Muscle layer of duodenum (tissue), 2 donors: ENCODE results near the gene GIPC3.
"Not testable (repeated sequence)": the region's sequence is repeated elsewhere in the genome, so short reads cannot be mapped to it uniquely, and the experiment has no call there.

ENCODE experiments used
- H3K27ac ChIP-seq: one replicate; pipeline ENCODE4 v1.7.0; 2013; ENCODE audit warnings: mild to moderate bottlenecking, low read length
- H3K27me3 ChIP-seq: one replicate; pipeline ENCODE4 v1.7.0; 2013; ENCODE audit warnings: low read depth, mild to moderate bottlenecking, control low read depth, low read length
- H3K36me3 ChIP-seq, 2 donors: one replicate each; pipeline ENCODE4 v1.7.0; 2013; ENCODE audit warnings: low read length in 2 of 2, control low read depth in 1 of 2, mild to moderate bottlenecking in 1 of 2; ENCODE audit not compliant: insufficient read depth in 2 of 2, control insufficient read depth in 1 of 2
- H3K4me1 ChIP-seq, 2 donors: one replicate each; pipeline ENCODE4 v1.7.0; 2013; ENCODE audit warnings: low read length in 2 of 2, mild to moderate bottlenecking in 2 of 2, control low read depth in 1 of 2, moderate library complexity in 1 of 2; ENCODE audit not compliant: insufficient read depth in 2 of 2, control insufficient read depth in 1 of 2
- H3K4me3 ChIP-seq, 2 donors: one replicate each; pipeline ENCODE4 v1.7.0; 2013; ENCODE audit warnings: low read length in 2 of 2, low read depth in 1 of 2, mild to moderate bottlenecking in 1 of 2
- H3K9me3 ChIP-seq, 2 donors: one replicate each; pipeline ENCODE4 v1.7.0; 2013; ENCODE audit warnings: low read length in 2 of 2, control low read depth in 1 of 2, mild to moderate bottlenecking in 1 of 2; ENCODE audit not compliant: control insufficient read depth in 1 of 2
- donor health status: healthy.

GIPC3 gene

GRCh38 chr19:3623716-3624115 lies 38.4 kb downstream of the GIPC3 start:
- no peaks in the 10 kb centered on the region for H3K9me3 ChIP-seq
- H3K4me3 ChIP-seq, result no peak overlapping the region
- H3K4me1 ChIP-seq, result peaks cover 3 to 28% of the 10 kb centered on the region in 2 donors
- no peak overlapping the region for H3K27ac ChIP-seq
- peaks cover 0 to 41% of the 10 kb centered on the region in 2 donors for H3K36me3 ChIP-seq
- no peaks in the 10 kb centered on the region for H3K27me3 ChIP-seq

DNA sequence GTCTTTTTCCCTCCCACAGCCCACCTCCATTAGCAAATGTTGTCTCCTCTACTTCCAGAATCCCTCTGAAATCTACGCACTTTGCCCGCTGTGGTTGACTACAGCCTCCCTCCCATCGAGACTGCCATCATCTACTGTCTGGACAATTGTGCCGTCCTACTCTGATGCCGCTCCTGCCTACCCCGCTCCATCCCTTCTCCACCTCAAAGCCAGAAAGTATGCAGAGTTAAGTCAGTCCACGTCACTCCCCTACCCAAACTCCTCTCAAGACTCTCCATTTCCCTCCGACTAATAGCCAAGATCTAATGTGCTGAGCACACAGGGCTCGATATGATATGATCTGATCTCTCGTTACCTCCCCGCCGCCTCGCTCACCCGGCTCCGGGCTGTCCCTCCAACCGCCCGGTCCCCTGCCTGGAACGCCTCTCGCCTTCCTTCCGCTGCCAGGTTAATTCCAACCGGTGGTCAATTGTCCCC lies 40.8 kb downstream of the GIPC3 start:
- H3K9me3 ChIP-seq, result no peaks in the 10 kb centered on the region

DNA sequence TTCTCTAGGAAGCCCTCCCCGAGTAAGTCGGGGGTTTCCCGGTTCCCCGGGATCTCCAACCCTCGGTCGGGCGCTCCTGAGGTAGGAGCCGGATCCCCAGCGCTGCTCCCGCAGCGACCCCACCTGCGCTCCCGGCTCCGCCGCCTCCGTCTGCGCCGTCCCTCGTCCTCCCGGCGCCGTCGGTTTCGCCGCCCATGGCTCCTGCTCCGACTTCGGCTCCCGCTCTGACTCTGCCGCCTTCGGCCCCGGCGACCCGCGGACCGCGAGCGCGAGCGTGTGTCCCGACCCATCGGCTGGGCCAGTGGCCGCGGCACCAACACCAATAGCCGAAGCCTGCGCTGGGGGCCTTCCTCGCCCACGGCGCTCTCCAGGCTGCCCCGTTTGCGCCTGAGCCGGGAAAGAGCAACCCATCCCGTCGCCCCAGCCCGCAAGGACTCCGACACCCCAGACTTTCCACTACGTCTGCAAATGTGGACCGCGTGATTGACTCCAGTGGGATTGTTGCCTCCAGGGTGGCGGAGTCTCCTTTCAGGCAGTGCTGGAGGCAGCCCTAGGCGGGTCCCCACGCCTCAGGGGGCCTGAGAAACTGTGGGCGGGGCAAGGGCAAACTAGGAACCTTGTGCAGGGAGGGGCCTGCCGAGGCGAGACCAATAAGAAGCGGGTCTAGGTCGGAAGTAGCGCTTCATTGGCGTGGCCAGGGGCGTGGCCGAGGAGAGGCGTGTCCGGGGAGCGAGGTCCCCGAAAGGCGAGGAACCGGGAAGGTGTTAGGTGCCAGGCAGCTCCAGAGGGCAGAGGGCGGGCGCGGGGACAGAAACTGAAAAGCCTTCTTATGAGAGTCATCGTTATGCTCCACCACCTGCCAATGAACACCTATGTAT lies 41.4 kb downstream of the GIPC3 start, which contains the start of gene CACTIN:
Gene CACTIN (minus strand): TSS at position 318 of the 878 bp plus-strand sequence. CDS start 28 bp downstream, at position 290.
- no peaks in the 10 kb centered on the region for H3K27me3 ChIP-seq
- peaks cover 3 to 27% of the 10 kb centered on the region in 2 donors for H3K4me1 ChIP-seq
- peaks cover 1 to 30% of the 10 kb centered on the region in 2 donors for H3K36me3 ChIP-seq
- peak within 1 kb of the TSS; percentile 94 to 95 for H3K4me3 ChIP-seq
- peak within 1 kb of the TSS; percentile 82 for H3K27ac ChIP-seq
- H3K9me3 ChIP-seq, result no peaks in the 10 kb centered on the region

More for the DNA sequence above, 40.8 kb downstream of the GIPC3 start:
- peak overlapping the region; percentile 94 to 95 for H3K4me3 ChIP-seq
- H3K4me1 ChIP-seq, result peaks cover 3 to 27% of the 10 kb centered on the region in 2 donors
- peaks cover 0 to 30% of the 10 kb centered on the region in 2 donors for H3K36me3 ChIP-seq
- H3K27me3 ChIP-seq, result no peaks in the 10 kb centered on the region
- H3K27ac ChIP-seq, result peak overlapping the region; percentile 67

- Histone ChIP-seq H3K9me3 (no peaks in the 10 kb centered on the region), H3K27me3 (no peaks in the 10 kb centered on the region), H3K4me3 (peak overlapping the region in 1 of 2 donors; percentile 94), H3K36me3 (peaks cover 6 to 31% of the 10 kb centered on the region in 2 donors), H3K27ac (no peak overlapping the region), H3K4me1 (peaks cover 3 to 27% of the 10 kb centered on the region in 2 donors)
Measured at GRCh38 chr19:3627351-3627723, 42.1 kb downstream of the GIPC3 start.

GRCh38 chr19:3628766-3629165 lies 43.5 kb downstream of the GIPC3 start:
- H3K27ac ChIP-seq, H3K4me3 ChIP-seq, H3K27me3 ChIP-seq, H3K9me3 ChIP-seq: not testable (repeated sequence)
- Histone ChIP-seq H3K4me1 (peaks cover 3 to 27% of the 10 kb centered on the region in 2 donors), H3K36me3 (peaks cover 9 to 28% of the 10 kb centered on the region in 2 donors)

- Histone ChIP-seq H3K36me3 (peaks cover 9 to 38% of the 10 kb centered on the region in 2 donors), H3K4me3 (no peak overlapping the region), H3K27me3 (no peaks in the 10 kb centered on the region), H3K4me1 (peaks cover 0 to 5% of the 10 kb centered on the region in 2 donors), H3K9me3 (no peaks in the 10 kb centered on the region), H3K27ac (no peak overlapping the region)
Measured at GRCh38 chr19:3631053-3631861, 46.0 kb downstream of the GIPC3 start.

DNA sequence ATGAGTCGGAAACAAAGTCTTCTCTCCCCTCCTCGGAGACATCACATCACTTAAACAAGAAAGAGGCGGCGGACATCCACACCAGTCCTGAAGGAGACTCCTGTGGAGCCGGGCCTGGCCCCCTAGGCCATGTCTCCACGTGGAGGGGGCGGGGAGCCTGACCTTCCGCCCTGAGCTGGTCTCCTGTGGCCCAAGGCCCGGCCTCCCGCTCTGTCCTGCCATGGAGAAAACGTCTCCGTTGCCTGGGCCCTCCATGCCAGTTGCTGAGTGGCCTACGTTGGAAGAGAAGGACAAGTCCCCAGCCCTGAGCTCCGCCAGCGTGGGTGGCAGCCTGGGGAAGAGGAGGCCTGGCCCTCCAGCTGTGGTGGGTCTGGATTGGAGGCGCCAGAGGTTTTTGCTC lies 46.8 kb downstream of the GIPC3 start:
- Histone ChIP-seq H3K36me3 (peaks cover 9 to 46% of the 10 kb centered on the region in 2 donors), H3K4me3 (no peak overlapping the region), H3K27me3 (no peaks in the 10 kb centered on the region), H3K4me1 (peaks cover 0 to 5% of the 10 kb centered on the region in 2 donors), H3K27ac (no peak overlapping the region), H3K9me3 (no peaks in the 10 kb centered on the region)

DNA sequence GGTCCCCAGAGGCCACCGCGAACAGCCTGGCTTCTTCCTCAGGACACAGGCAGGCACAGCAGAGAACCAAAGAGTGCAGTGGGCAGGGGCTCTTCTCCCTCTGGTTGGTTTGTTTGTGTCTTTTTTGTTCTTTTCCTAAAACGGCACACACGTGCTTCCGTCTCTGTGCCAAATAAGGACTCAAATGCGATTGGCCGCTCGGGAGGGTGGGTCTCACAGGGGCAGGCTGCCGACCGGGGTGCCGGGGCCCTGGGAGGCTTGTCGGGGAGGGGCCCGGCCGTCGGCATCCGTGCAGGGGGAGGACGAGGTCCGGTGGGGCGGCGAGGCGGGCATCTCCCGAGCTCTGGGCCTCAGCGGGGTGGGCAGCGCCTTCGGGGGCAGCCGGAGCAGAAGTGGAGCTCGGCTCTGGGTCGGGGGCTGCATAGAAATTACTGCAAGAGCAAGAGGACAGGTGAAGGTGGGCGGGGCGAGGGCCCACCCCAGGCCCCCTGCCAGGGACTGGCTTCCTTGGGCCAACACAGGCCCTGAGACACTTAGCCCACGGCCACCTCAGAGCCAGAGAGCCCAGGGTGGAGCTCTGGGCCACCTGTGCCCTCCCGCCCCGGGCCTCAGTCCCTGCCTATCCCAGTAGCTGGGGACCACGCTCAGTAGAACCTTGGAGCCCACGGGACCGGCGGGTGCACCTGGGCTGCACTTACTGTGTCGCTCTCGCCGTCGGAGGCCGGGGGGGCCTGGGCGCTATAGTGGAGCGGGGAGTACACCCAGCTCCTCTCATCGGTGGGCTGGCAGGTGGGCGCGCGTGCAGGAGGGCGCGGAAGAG lies 47.7 kb downstream of the GIPC3 start:
- H3K4me3 ChIP-seq, result no peak overlapping the region
- H3K4me1 ChIP-seq, result no peaks in the 10 kb centered on the region
- H3K27ac ChIP-seq, result no peak overlapping the region
- H3K36me3 ChIP-seq, result peaks cover 9 to 52% of the 10 kb centered on the region in 2 donors
- no peaks in the 10 kb centered on the region for H3K27me3 ChIP-seq
- no peaks in the 10 kb centered on the region for H3K9me3 ChIP-seq

GRCh38 chr19:3633559-3633988 lies 48.3 kb downstream of the GIPC3 start:
- no peak overlapping the region for H3K4me3 ChIP-seq
- H3K36me3 ChIP-seq, result peaks cover 9 to 59% of the 10 kb centered on the region in 2 donors
- no peaks in the 10 kb centered on the region for H3K4me1 ChIP-seq

GRCh38 chr19:3634496-3635045 lies 49.3 kb downstream of the GIPC3 start:
- Histone ChIP-seq H3K4me1 (no peaks in the 10 kb centered on the region), H3K4me3 (no peak overlapping the region), H3K27me3 (no peaks in the 10 kb centered on the region), H3K9me3 (no peaks in the 10 kb centered on the region), H3K27ac (no peak overlapping the region), H3K36me3 (peaks cover 11 to 69% of the 10 kb centered on the region in 2 donors)

More at GRCh38 chr19:3633559-3633988, 48.3 kb downstream of the GIPC3 start:
- Histone ChIP-seq H3K27me3 (no peaks in the 10 kb centered on the region), H3K27ac (no peak overlapping the region), H3K9me3 (no peaks in the 10 kb centered on the region)
